Muscle of arm (tissue), 12 donors: ENCODE data around the gene KRTAP9-9. TPM values are rescaled to one million over a fixed set of nuclear protein-coding genes. Genes with fewer than 3 reads are reported as not detected.

ENCODE experiments used
- polyA plus RNA-seq, 12 donors: library from polyadenylated mRNA; unstranded; fragments of 120-200 nt; gene quantifications; one replicate each; pipeline ENCODE4 v1.2.1, GENCODE V29; 2013; ENCODE audit not compliant: insufficient read length in 12 of 12

The KRTAP9-9 gene
- polyA plus RNA-seq, 12 donors = not detected

Other genes with a start within 250 kb of the KRTAP9-9 start
- not detected for gene KRTAP3-1, start 246.3 kb upstream of the KRTAP9-9 start, polyA plus RNA-seq
- gene KRTAP1-5, start 228.2 kb upstream of the KRTAP9-9 start, polyA plus RNA-seq = not detected
- not detected for gene KRTAP1-4, start 225.2 kb upstream of the KRTAP9-9 start, polyA plus RNA-seq
- gene KRTAP1-3, start 220.5 kb upstream of the KRTAP9-9 start, polyA plus RNA-seq = not detected
- gene KRTAP1-1, start 213.9 kb upstream of the KRTAP9-9 start, polyA plus RNA-seq = not detected
- gene KRTAP2-1, start 208.1 kb upstream of the KRTAP9-9 start, polyA plus RNA-seq = not detected
- gene KRTAP2-2, start 200.2 kb upstream of the KRTAP9-9 start, polyA plus RNA-seq = not detected
- under 1 TPM in 2 of 12 donors, not detected in 10; 0.49 to 0.57 TPM for gene KRTAP2-3, start 195.3 kb upstream of the KRTAP9-9 start, polyA plus RNA-seq
- gene KRTAP2-4, start 189.5 kb upstream of the KRTAP9-9 start, polyA plus RNA-seq = not detected
- gene KRTAP4-7, start 171.2 kb upstream of the KRTAP9-9 start, polyA plus RNA-seq = not detected
- not detected for gene KRTAP4-8, start 157.2 kb upstream of the KRTAP9-9 start, polyA plus RNA-seq
- gene KRTAP4-16, start 153.2 kb upstream of the KRTAP9-9 start, polyA plus RNA-seq = not detected
- gene KRTAP4-9, start 150.0 kb upstream of the KRTAP9-9 start, polyA plus RNA-seq = not detected
- not detected for gene KRTAP4-11, start 137.0 kb upstream of the KRTAP9-9 start, polyA plus RNA-seq
- not detected for gene KRTAP4-12, start 131.2 kb upstream of the KRTAP9-9 start, polyA plus RNA-seq
- not detected for gene KRTAP4-6, start 114.8 kb upstream of the KRTAP9-9 start, polyA plus RNA-seq
- not detected for gene KRTAP4-5, start 105.6 kb upstream of the KRTAP9-9 start, polyA plus RNA-seq
- not detected for gene KRTAP4-4, start 94.6 kb upstream of the KRTAP9-9 start, polyA plus RNA-seq
- gene KRTAP4-3, start 87.2 kb upstream of the KRTAP9-9 start, polyA plus RNA-seq = not detected
- gene KRTAP4-2, start 77.2 kb upstream of the KRTAP9-9 start, polyA plus RNA-seq = not detected
- gene KRTAP4-1, start 70.5 kb upstream of the KRTAP9-9 start, polyA plus RNA-seq = not detected
- not detected for gene KRTAP9-1, start 65.5 kb upstream of the KRTAP9-9 start, polyA plus RNA-seq
- gene KRTAP9-2, start 28.7 kb upstream of the KRTAP9-9 start, polyA plus RNA-seq = not detected
- gene KRTAP9-3, start 22.9 kb upstream of the KRTAP9-9 start, polyA plus RNA-seq = not detected
- not detected for gene KRTAP9-8, start 17.4 kb upstream of the KRTAP9-9 start, polyA plus RNA-seq
- gene KRTAP9-4, start 5.7 kb upstream of the KRTAP9-9 start, polyA plus RNA-seq = not detected
- gene KRTAP9-6, start 10.0 kb downstream of the KRTAP9-9 start, polyA plus RNA-seq = under 1 TPM in 7 of 12 donors, not detected in 5; 0.11 to 0.65 (median 0.24) TPM
- gene KRTAP9-7, start 20.3 kb downstream of the KRTAP9-9 start, polyA plus RNA-seq = not detected
- gene KRTAP29-1, start 47.5 kb downstream of the KRTAP9-9 start, polyA plus RNA-seq = not detected
- not detected for gene KRTAP16-1, start 53.9 kb downstream of the KRTAP9-9 start, polyA plus RNA-seq
- gene KRTAP17-1, start 60.3 kb downstream of the KRTAP9-9 start, polyA plus RNA-seq = not detected
- not detected for gene KRT33A, start 95.4 kb downstream of the KRTAP9-9 start, polyA plus RNA-seq
- under 1 TPM in 3 of 12 donors, not detected in 9; 0.13 to 0.15 (median 0.14) TPM for gene KRT33B, start 114.4 kb downstream of the KRTAP9-9 start, polyA plus RNA-seq
- under 1 TPM in 1 of 12 donors, not detected in 11; 0.33 TPM for gene KRT34, start 126.9 kb downstream of the KRTAP9-9 start, polyA plus RNA-seq
- 1 to 10 TPM in 10 of 12 donors, not detected in 2; 3.5 to 6.3 (median 4.4) TPM for gene KRT31, start 142.2 kb downstream of the KRTAP9-9 start, polyA plus RNA-seq
- gene KRT37, start 169.2 kb downstream of the KRTAP9-9 start, polyA plus RNA-seq = under 1 TPM in 1 of 12 donors, not detected in 11; 0.29 TPM
- not detected for gene KRT38, start 185.6 kb downstream of the KRTAP9-9 start, polyA plus RNA-seq
- gene KRT32, start 212.0 kb downstream of the KRTAP9-9 start, polyA plus RNA-seq = under 1 TPM in 1 of 12 donors, not detected in 11; 0.55 TPM
- gene KRT35, start 225.8 kb downstream of the KRTAP9-9 start, polyA plus RNA-seq = under 1 TPM in 1 of 12 donors, not detected in 11; 0.11 TPM
- under 1 TPM in 1 of 12 donors, not detected in 11; 0.23 TPM for gene KRT36, start 234.5 kb downstream of the KRTAP9-9 start, polyA plus RNA-seq